NCI-H146 treated with DMSO at 0.1 percent for 48 hours (cell line): ENCODE measurements around the gene C10orf143.
"Not testable (repeated sequence)": the region's sequence is repeated elsewhere in the genome, so short reads cannot be mapped to it uniquely, and the experiment has no call there.

Source experiments
- DNase-seq: peaks from one replicate; lab custom pipeline; 2025; ENCODE audit not compliant: unreplicated experiment; lab: John Stamatoyannopoulos, UW

C10orf143 gene

GRCh38 chr10:130110246-130111112 is at the start of gene C10orf143:
C10orf143 (minus strand) TSS chr10:130110830; CDS start chr10:130110772, 58 bp downstream.
- peak; percentile 87 for DNase-seq

GRCh38 chr10:130159192-130159794 is 48.7 kb upstream of the C10orf143 start:
- no peak for DNase-seq

- DNase-seq, result no peak
These were observed 35.4 kb upstream of the C10orf143 start for GRCh38 chr10:130146042-130146441.

GRCh38 chr10:130141878-130142277 is 31.2 kb upstream of the C10orf143 start:
- DNase-seq, result no peak

- no peak for DNase-seq
These were observed 30.8 kb upstream of the C10orf143 start for GRCh38 chr10:130141460-130141859.

GRCh38 chr10:130141038-130141437 is 30.4 kb upstream of the C10orf143 start:
- DNase-seq, result no peak

- DNase-seq, result no peak
These were observed 29.8 kb upstream of the C10orf143 start for GRCh38 chr10:130140425-130140824.

- no peak for DNase-seq
These were observed 27.8 kb upstream of the C10orf143 start for GRCh38 chr10:130138479-130138866.

- no peak for DNase-seq
These were observed 27.2 kb upstream of the C10orf143 start for GRCh38 chr10:130137659-130138478.

GRCh38 chr10:130137090-130137448 is 26.4 kb upstream of the C10orf143 start:
- no peak for DNase-seq

GRCh38 chr10:130136226-130137089 is 25.8 kb upstream of the C10orf143 start, which contains the start of gene GLRX3:
GLRX3 (plus strand) TSS chr10:130136391; CDS start chr10:130136421, 30 bp downstream.
- DNase-seq, result peak; percentile 62

- no peak for DNase-seq
These were observed 25.1 kb upstream of the C10orf143 start for GRCh38 chr10:130135676-130136225.

- DNase-seq, result no peak
These were observed 18.3 kb upstream of the C10orf143 start for GRCh38 chr10:130128922-130129321.

- no peak for DNase-seq
These were observed 17.6 kb upstream of the C10orf143 start for GRCh38 chr10:130128062-130128781.

GRCh38 chr10:130127364-130128061 is 16.9 kb upstream of the C10orf143 start:
- DNase-seq, result peak; percentile 42

- no peak for DNase-seq
These were observed 11.0 kb upstream of the C10orf143 start for GRCh38 chr10:130121486-130122079.

GRCh38 chr10:130117535-130117934 is 6.9 kb upstream of the C10orf143 start:
- DNase-seq, result not testable (repeated sequence)

- not testable (repeated sequence) for DNase-seq
These were observed 6.3 kb upstream of the C10orf143 start for GRCh38 chr10:130116942-130117341.

- DNase-seq, result no peak
These were observed 2.2 kb upstream of the C10orf143 start for GRCh38 chr10:130112821-130113220.
